Activated effector memory CD4-positive, alpha-beta T cell treated with anti-CD3 and anti-CD28 coated beads, Interleukin-2, amount 50 U/mL, for 16 hours (primary cell): Measurements from ENCODE around the gene DDN.
A peak's percentile ranks its signal among the peaks of the same experiment; 100 is the strongest.

Experiments
- DNase-seq: peaks from one replicate; pipeline ENCODE4 v3.0.0-alpha.2; 2020

The DDN gene

DNA sequence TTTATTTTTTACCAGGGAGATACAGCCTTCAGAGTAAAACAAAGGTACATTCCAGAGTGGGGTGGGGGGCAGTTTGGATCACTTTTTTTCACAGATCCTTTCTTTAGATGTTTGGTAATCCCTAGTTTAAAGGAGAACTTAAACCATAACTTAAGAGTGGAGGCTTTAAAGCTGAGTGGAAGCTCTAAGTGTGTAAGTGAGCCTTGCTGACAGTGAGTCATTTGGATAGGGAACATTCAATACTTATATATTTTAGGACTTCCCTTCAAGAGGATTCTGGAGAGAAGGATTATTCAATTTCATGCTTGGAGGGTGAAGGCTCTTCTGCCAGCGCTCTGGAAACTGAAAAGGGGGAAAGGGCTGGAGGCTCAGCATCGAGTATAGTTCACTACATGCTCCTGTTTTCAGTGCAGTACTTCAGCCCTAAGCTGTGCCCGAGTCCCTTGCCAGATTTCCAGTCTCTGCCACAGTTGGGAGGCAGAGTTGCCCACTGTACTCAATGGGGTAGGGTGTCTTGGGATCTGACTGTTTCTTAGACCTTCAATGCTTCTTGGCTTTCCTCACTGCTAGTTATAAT is 11.0 kb upstream of the DDN start:
- no peak for DNase-seq

DNA sequence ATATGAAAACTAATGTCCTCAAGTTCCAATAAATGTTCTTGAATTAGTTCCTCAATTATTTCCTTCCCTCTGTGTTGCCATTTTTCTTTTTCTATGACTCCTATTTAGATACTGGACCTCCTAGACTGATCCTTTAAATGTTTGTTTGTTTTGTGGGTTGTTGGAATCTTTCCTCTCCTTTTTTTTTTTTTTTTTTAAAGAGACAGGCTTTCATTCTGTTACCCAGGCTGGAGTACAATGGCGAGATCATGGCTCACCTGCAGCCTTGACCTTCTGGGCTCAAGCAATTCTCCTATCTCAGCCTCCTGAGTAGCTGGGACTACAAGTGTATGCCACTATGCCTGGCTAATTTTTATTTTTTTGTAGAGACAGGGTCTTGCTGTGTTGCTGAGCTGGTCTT is 9.8 kb upstream of the DDN start:
- DNase-seq, result no peak

DNA sequence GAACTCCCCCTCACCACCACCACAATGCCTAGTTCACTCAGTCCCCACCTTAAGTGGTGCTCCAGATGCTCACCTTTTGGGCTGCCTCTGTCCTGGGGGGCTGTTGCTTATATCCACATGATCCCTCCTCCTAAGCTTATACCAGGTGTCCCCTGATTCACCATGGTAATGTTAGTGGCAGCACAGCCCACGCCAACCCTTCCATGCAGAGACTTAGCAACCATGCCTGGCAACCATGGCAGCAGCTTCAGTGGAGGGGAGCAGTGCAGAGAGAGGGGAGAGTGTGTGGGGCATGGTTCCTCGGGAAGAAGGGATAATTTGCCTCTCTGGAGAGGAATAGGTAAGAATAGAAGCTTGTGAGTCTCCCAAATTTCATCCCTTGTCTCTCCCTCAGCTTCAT is 1.2 kb upstream of the DDN start:
- no peak for DNase-seq

DNA sequence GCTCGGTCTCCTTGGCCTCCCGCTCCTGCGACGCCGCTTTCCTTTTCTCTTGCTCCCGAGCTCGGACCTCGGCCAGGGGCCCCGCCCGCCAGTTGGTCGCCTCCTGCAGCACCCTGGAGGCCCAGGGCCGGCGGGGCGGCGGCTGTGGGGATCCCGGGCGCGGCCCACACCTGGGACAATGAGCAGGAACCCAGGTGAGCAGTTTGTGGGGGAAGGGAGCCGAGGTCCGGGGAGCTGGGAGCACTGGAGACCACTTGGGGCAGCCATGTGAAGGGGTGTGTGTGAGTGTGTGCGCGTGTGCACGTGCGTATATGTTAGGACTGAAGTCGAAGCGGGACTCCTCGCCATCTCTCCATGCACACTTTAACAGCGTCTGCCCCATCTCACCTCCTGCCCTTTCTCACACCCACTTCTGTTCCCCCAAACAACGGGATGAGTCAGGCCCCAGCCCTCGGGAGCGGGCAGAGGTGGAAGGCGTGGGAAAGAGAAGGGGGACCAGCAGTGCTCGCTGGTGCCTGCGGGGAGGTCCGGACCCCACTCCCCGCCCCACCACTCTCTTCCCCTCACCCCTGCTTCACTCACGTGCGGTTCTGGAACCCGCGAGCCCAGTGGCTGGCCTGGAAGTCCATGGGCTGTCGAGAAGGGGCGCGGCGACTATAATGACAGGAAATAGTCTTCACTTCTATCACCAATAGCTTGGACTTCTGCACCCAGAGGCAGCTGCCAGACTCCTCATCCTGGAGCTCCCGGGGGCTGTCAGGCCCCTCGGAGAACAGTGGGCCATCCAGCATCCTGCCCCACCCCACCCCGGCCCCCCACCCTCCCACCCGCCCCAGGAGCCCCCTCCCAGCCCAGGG is 450 bp downstream of the DDN start:
- DNase-seq, result peak; percentile 68

DNA sequence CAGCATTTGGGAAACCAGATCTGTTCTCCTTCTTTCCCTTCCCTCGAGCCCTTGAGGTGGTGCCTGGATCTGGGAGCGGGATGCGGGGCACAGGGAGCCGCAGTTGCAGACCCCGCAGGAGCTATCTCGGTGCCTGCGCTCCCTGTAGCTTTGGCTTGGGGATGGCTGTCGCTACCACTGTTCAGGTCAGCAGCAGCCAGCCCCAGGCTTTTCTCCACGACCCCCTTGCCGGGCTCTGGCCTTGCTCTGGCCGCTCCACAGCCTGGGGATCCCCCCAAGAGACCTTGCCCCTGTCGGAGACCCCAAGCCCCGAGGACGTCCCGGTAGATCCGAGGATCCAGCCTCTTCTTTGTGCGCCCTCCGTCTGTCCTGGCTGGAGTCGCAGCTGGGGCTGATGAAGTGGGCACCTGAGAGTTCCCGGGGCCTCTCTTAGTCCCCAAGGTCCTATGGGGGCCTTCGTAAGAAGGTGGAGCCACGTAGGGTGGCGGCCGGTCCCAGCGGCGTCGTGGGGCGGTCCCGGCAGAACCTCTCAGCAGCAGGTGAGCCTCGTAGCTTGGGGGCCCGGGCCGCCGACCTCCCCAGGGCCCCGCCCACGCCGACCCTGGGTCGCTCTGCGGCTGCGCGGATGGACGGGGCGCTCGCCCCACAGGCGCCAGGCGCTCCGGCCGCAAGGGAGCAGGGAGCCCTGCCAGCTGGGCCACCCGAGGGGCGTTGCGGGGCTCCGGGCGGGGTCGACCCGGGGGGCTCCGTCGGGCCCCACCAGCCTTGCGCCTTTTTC is 1.3 kb downstream of the DDN start:
- peak; percentile 75 for DNase-seq

DNA sequence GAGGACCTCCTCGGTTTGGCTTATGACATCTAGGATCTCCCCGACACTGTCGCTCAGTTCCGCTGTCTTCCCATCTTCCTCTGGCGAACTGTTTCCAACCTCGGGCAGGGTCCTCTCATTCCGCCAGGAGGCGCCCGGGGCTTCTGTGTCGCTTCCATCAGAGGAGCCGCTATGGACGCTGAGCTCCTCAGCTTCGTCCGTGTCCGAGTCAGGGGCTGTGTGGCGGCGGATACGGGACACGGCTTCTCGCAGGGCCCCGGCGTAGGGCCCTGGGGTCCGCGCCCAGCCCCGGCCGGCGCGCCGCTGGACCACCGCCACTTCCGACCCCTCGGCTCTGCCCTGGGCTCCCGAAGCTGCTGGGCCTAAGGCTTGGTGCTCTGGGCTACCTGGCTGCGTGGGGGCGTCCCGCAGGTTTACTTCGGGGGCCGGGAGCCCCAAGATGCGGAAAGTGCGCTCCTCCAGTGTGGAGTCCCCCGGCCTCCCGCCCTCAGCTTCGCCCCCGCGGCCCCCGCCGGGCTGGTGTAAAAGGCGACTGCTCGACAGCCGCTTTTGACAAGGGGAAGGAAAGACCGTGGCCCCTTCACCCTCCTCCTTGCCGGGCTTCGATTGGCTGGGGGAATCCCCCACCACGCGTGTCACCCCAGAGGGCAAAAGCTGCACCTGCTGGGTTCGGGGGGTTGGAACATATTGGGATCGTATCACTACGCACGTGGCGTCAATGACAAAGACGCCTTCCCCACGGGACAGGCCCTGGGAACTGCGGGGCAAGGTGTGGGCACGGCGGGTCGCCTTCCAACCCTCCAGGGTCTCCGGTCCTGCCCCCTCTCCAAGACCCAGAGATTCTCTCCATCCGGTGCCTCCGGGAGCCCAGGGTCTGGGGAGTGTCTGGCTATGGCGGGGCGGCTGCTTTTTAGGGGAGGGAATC is 2.1 kb downstream of the DDN start:
- DNase-seq, result peak; percentile 87

DNA sequence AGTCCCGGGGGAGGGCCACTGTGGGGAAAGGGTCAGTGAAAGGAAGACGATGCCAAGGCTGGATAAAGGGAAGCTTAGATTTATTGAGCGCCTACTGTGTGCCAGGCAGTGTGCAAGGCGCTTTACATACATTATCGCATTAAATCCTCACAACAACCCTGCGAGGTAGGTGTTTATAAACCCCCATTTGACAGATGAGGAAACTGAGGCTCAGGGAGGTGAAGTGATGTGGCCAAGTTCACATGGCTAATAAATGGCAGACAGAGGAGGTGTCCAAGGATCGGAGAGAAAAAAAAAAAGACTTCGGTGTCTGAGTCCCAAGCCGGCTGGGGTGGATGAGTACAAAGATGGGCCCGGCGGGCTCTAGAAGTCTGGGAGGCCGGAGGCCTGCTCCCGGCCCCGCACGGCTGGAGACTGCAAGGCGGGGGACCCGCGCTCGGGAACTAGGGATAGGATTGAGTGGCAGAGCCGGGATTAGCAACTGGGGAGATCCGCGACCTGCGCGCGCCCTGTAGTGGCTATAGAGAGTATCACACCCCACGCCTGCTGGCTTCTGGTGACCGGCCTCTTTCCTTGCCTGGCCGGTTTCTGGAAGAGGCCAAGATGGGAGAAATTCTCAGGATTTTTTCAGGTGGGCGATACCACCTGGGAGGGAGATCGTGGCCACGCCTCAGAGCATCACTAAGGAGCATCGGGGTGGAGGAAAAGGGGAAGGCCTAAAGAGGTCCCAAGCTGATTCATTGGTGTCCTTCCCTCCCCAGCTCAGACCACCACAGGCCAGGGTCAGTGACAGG is 3.9 kb downstream of the DDN start:
- peak; percentile 79 for DNase-seq

DNA sequence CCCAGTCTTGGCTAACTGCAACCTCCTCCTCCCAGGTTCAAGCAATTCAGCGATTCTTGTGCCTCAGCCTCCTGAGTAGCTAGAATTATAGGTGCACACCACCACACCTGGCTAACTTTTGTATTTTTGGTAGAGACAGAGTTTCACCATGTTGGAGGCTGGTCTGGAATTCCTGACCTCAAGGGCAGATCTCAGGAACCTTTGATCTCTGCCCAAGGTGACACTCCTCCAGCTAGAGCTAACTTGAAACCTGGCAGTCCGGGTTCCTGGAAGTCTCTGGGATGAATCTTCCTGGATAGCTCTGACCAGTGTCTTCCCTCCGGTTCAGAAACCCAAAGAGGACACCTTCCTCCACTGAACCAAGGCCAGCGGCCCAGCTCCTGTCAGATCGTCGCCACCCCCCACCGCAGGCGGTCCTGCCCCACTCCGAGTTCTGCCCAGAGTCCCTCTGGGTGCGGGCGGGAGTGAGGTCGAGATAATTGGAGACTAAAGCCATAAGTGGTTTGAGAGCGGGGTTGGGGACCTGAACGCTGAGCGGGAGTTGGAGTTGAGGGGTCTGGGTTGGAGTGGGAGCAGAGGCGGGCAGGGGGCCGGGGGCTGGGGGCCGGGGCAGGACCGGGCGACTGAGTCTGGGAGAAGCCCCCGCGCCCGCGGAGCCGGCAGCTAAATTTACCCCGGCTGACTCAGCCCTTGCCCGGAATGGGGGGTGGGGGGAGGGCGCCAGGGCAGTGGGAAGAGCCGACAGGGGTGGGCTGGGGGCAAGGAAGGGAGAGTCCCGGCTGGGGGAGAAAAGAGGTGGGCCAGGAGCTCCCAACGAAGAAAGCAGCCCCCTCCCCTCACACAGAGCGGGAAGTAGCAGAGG is 4.7 kb downstream of the DDN start:
- DNase-seq, result no peak

DNA sequence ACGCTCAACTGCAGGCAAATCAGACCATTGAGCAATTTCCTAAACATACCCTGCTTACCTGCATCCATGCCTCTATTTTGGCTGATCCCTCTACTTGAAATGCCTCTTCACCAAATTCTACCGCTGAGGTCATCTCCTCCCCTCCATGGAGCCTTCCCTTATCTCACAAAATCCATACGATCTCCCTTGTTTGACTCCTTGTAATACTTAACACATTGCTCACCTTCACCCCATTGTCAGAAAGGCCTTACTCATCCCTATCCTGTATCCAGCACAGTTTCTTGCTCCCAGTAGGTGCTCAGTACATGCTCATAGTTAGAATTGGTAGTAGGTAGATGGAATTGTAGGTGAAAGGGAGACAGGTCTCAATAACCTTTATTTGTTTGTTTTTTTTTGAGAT is 5.4 kb downstream of the DDN start:
- no peak for DNase-seq

DNA sequence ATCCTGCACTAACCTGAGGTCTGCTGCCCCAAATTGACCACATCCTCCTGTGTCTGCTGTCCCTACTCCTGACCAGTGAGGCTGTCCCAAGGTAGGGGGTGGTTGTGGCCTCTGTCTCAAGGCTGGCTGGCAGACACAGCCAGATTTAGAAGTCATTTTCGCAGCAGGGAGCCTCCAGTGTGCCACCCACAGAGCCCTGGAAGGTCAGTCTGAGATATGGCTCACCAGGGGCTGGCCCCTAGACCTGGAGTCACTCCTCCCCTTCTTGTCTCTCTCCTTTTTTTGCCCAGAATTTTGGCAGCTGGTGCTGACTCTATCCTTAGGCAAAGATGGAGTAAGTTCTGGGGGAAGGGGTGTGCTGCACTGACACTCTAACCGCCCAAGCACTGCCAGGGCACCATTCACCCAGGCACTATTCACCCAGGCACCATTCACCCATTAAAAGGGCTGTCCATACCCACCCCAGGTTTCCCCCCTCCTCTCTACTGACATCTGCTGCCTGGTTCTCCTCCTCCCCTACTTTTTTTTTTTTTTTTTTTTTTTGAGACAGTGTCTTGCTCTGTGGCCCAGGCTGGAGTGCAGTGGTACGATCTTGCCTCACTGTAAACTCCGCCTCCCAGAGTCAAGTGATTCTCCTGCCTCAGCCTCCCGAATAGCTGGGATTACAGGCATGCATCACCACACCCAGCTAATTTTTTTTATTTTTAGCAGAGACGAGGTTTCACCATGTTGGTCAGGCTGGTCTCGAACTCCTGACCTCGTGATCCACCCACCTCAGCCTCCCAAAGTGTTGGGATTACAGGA is 7.7 kb downstream of the DDN start:
- no peak for DNase-seq

DNA sequence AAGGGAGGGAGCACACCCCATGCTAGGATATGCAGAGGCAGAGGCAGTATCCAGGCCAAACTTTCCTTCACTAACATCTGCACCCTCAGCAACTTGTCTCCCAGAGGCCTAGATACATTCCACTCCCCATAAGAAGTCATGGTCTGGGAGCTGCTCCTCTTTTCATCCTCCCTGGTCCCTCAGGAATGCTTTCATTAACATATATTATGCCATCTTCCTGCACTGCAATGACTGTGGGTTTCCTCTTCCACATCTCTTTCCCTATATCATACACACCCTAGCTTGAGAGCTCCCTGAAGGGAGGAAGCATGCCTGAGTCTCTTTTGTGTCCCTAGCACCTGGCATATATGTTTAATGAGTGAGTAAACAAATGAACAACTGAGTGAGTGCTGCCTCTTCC is 8.6 kb downstream of the DDN start:
- no peak for DNase-seq

DNA sequence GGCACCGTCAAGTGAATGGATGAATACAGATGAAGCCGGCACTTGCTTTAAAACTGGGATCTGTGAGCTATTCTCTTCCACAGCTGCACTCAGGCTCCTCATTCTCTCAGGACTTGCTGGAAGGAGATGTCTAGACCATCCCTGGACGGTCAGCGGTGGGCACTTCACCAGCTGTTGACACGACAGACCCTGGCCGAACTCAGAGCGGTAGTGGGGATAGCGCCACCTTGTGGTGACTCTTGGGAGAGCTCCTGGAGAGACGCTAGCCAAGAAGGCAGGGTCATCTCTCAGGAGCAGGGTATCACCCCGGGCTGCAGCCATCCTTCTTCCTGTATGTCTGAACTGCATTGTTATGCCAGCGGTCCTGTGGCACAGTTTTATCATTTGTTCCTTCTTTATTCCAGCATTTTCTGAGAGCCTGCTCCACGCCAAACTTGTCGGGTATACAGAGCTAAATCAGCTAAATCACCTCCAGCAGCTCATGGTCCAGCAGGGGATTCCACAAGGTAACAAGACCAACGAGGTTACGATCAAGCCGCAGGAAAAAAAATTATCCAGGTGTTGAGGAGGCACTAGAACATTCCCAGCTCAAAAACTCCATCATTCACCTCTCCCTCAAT is 11.0 kb downstream of the DDN start:
- peak; percentile 91 for DNase-seq

DNA sequence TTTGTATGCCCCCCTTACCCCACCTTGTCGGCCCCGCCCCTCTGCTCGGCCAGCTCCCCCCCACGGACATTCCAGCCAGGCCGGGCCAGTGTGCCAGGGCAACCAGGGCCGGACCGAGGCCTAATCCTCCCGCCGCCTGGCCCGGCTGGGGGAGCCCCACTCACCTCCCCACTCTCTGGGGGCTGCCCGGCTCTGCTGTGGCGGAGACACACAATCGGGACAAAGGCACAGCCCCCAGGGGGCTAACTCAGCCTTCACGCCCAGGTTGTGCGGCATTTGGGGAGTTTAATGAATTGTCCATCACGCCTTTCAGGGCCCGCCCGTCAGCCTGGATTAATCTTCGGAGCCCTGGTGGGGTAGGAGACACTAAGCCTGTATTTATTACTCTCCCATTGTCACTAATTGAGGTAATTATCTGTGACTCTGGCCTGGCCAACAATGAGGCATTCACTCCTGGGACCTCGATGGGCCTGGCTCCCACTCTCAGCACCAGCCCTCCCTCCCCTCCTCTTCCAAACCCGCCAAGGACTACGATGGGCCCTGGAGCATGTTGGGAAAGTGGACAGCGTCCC is 12.4 kb downstream of the DDN start:
- DNase-seq, result no peak

DNA sequence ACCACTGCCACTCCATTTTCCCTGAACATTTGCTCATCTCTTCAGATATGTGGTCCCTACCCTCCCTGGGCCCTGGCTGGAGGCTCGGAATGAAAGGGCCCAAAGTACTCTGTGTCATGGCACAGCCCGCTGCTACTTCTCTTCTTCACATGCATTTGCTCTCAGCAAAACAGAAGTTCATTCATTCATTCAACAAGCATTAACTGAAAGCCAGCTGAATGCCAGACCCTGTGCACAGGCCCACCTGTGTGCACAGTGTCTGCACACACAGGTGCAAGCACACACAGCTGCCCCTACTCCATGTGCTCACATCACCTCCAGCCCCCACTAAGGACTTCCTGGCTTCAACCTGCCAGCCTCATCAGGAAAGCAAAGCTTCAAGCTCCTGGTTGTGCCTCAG is 13.3 kb downstream of the DDN start:
- no peak for DNase-seq

DNA sequence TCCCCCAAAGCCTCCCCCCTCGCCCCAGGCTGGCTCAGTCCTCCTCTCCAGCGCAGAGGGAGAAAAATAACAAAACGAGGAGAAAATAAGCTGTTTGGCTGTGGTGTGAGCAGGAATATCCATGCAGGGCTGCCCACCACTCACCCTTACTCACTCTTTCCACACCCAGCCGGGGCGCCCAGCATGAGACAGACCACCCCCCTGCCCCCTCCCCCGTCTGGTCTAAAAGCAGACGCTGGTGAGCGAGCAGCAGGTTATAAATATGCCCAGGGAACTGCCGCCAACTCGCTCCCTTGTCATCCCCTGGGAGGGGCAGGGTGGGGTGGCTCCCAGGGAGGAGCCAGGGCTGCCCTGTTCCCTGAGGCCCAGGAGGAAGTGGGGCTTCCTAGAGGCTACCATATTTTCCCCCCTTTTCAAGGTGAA is 13.7 kb downstream of the DDN start:
- DNase-seq, result no peak

DNA sequence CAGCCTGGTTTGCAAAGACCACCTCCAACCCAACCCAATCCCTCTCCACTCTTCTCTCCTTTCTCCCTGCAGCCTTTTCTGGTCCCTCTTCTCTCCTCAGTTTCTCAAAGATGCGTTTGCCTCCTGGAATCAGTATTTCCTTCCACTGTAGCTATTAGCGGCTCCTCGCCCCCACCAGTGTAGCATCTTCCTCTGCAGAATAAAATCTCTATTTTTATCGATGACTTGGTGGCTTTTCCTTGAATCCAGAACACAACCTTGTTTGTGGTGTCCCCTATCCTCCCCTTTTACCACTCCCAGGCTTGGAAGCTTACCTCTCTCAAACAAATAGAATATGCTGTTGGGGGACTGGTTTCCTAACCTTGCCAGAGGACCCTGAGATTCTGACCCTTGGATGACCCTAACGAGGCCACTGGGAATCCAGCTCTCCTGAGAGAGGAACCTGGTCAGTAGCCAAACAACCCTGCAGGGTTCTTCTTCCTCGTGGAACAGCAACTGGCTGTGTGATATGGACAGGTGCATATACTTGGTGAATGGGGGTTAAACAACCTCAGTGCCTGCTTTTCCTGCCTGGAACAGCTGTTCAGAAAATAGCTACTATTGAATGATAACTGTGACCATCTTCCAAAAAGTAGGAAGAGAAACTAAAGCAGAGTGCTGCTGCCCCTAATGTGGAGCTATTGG is 16.6 kb downstream of the DDN start:
- no peak for DNase-seq

DNA sequence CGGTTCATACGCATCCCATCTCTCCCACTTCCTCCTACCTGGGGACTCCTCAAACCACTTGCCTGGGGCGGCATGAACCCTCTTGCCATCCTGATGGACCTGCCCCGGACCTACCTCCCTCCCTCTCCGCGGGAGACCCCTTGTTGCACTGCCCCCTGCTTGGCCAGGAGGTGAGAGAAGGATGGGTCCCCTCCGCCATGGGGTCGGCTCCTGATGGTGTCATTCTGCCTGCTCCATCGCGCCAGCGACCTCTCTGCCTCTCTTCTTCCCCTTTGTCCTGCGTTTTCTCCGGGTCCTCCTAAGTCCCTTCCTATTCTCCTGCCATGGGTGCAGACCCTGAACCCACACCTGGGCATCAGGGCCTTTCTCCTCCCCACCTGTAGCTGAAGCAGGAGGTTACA is 17.4 kb downstream of the DDN start:
- no peak for DNase-seq

DNA sequence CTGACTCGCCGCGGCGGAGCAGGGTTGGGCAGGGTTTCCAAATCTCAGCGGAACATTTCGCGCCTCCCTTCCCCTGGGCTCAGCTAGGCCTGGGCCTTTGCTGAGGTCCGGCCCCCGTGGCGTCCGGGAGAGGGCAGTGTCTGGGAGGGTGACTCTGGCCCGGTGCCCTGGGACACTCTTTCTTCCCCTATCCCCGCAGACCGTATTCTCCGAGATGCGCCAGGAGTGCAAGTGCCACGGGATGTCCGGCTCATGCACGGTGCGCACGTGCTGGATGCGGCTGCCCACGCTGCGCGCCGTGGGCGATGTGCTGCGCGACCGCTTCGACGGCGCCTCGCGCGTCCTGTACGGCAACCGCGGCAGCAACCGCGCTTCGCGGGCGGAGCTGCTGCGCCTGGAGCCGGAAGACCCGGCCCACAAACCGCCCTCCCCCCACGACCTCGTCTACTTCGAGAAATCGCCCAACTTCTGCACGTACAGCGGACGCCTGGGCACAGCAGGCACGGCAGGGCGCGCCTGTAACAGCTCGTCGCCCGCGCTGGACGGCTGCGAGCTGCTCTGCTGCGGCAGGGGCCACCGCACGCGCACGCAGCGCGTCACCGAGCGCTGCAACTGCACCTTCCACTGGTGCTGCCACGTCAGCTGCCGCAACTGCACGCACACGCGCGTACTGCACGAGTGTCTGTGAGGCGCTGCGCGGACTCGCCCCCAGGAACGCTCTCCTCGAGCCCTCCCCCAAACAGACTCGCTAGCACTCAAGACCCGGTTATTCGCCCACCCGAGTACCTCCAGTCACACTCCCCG is 18.0 kb downstream of the DDN start:
- peak; percentile 81 for DNase-seq
